Stimulated activated CD8-positive, alpha-beta memory T cell treated with anti-CD3 and anti-CD28 coated beads, Interleukin-15, amount 100 ng/mL, for 4 hours (primary cell): ENCODE data around the gene CCR5.
"Not testable (repeated sequence)": the region's sequence is repeated elsewhere in the genome, so short reads cannot be mapped to it uniquely, and the experiment has no call there.

Experiments
- DNase-seq, 2 donors: peaks; one replicate each; pipeline ENCODE4 v3.0.0-alpha.2; 2020; ENCODE audit warnings: low read depth in 2 of 2

Gene CCR5

GRCh38 chr3:46383211-46383950 lies 12.6 kb downstream of the CCR5 start:
- no peak for DNase-seq

GRCh38 chr3:46383951-46384330 lies 13.2 kb downstream of the CCR5 start:
- no peak for DNase-seq

- DNase-seq: no peak
Observed at GRCh38 chr3:46386205-46386604, 15.5 kb downstream of the CCR5 start.

GRCh38 chr3:46388847-46389246 lies 18.1 kb downstream of the CCR5 start:
- not testable (repeated sequence) for DNase-seq

GRCh38 chr3:46389306-46389705 lies 18.6 kb downstream of the CCR5 start:
- no peak for DNase-seq

GRCh38 chr3:46391526-46391925 lies 20.8 kb downstream of the CCR5 start:
- DNase-seq: not testable (repeated sequence)

- DNase-seq: no peak
Observed at GRCh38 chr3:46393011-46393410, 22.3 kb downstream of the CCR5 start.

GRCh38 chr3:46393554-46394434 lies 23.0 kb downstream of the CCR5 start:
- DNase-seq: no peak

GRCh38 chr3:46395210-46395661 lies 24.5 kb downstream of the CCR5 start:
- DNase-seq: no peak

GRCh38 chr3:46395766-46396530 lies 25.2 kb downstream of the CCR5 start:
- no peak for DNase-seq

- DNase-seq: no peak
Observed at GRCh38 chr3:46397111-46397510, 26.4 kb downstream of the CCR5 start.

- DNase-seq: no peak
Observed at GRCh38 chr3:46398186-46398955, 27.6 kb downstream of the CCR5 start.

- DNase-seq: no peak
Observed at GRCh38 chr3:46399098-46399497, 28.4 kb downstream of the CCR5 start.

GRCh38 chr3:46399557-46399956 lies 28.8 kb downstream of the CCR5 start:
- DNase-seq: no peak

GRCh38 chr3:46400000-46400734 lies 29.4 kb downstream of the CCR5 start:
- no peak for DNase-seq

- no peak for DNase-seq
Observed at GRCh38 chr3:46400846-46401245, 30.1 kb downstream of the CCR5 start.

GRCh38 chr3:46401579-46401978 lies 30.8 kb downstream of the CCR5 start:
- DNase-seq: no peak

- not testable (repeated sequence) for DNase-seq
Observed at GRCh38 chr3:46402902-46403301, 32.2 kb downstream of the CCR5 start.

GRCh38 chr3:46405301-46406019 lies 34.7 kb downstream of the CCR5 start:
- DNase-seq: no peak

- DNase-seq: no peak
Observed at GRCh38 chr3:46406443-46406787, 35.7 kb downstream of the CCR5 start.
